Measurements from ENCODE around the gene NAIF1.
"Not testable (repeated sequence)": the region's sequence is repeated elsewhere in the genome, so short reads cannot be mapped to it uniquely, and the experiment has no call there.

NAIF1 gene

DNA sequence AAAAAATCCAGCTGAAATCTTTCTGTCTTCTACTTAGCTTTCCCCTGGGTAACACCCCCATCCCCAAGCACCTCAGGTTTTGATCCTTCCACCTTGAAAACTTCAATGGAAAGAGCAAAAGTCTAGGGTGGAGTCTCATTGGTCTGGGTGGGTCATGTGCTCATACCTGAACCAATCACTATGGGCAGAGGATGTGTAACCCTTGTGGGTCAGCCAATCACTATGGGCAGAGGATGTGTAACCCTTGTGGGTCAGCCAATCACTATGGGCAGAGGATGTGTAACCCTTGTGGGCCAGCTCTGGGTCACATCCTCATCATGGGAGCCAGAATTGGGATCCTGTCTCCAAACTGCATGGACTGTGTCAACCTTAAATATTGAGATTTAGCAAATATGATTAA lies 18.5 kb downstream of the NAIF1 start:
- Histone ChIP-seq H3K4me1 (peaks cover 13% of the 10 kb centered on the region), H3K36me3 (no peaks in the 10 kb centered on the region), H3K27me3 (no peaks in the 10 kb centered on the region), H3K9me3 (no peaks in the 10 kb centered on the region), H3K4me3 (ENCODE audit: low read depth, low read length) (no peak overlapping the region)
- DNase-seq: no peak
- no peak for TF ChIP-seq CTCF (IDR thresholded peaks at IDR 0.05; ENCODE audit: low read depth, low read length)

GRCh38 chr9:128047231-128047630 lies 19.9 kb downstream of the NAIF1 start:
- Histone ChIP-seq H3K4me1 (peaks cover 17% of the 10 kb centered on the region), H3K9me3 (no peaks in the 10 kb centered on the region), H3K4me3 (ENCODE audit: low read depth, low read length) (no peak overlapping the region), H3K36me3 (no peaks in the 10 kb centered on the region), H3K27me3 (no peaks in the 10 kb centered on the region)
- no peak for DNase-seq
- TF ChIP-seq CTCF (IDR thresholded peaks at IDR 0.05; ENCODE audit: low read depth, low read length): no peak

DNA sequence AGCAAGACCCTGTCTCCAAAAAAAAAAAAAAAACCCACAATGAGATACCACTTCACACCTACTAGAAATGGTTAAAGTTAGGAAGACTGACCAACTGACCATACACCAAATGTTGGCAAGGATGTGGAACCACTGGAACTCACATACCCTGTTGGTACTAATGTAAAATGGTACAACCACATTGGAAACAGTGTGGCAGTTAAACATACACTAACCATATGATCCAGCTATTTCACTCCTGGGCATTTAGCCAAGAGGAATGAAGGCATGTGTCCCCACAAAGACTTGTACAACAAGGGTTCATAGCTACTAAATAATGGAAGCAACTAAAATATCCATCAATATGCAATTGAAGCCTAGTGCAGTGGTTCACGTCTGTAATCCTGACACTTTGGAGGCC lies 21.3 kb downstream of the NAIF1 start:
- H3K4me1 ChIP-seq: peaks cover 17% of the 10 kb centered on the region
- no peaks in the 10 kb centered on the region for H3K36me3 ChIP-seq
- TF ChIP-seq CTCF (IDR thresholded peaks at IDR 0.05; ENCODE audit: low read depth, low read length): no peak
- no peaks in the 10 kb centered on the region for H3K27me3 ChIP-seq
- no peaks in the 10 kb centered on the region for H3K9me3 ChIP-seq
- DNase-seq: no peak
- H3K4me3 ChIP-seq (ENCODE audit: low read depth, low read length): no peak overlapping the region

DNA sequence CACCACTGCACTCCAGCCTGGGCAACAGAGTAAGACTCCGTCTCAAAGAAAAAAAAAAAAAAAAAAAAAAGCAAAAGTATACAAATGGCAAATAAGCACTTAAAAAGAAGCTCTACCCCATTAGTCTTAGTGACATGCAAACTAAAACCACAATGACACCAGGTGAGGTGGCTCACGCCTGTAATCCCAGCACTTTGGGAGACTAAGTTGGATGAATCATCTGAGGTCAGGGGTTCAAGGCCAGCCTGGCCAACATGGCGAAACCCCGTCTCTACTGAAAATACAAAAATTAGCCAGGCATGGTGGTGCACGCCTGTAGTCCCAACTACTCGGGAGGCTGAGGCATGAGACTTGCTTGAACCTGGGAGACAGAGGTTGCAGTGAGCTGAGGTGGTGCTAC lies 21.7 kb downstream of the NAIF1 start:
- H3K27me3 ChIP-seq; H3K9me3 ChIP-seq; H3K36me3 ChIP-seq; H3K4me3 ChIP-seq (ENCODE audit: low read depth, low read length); DNase-seq: not testable (repeated sequence)
- peaks cover 17% of the 10 kb centered on the region for H3K4me1 ChIP-seq

DNA sequence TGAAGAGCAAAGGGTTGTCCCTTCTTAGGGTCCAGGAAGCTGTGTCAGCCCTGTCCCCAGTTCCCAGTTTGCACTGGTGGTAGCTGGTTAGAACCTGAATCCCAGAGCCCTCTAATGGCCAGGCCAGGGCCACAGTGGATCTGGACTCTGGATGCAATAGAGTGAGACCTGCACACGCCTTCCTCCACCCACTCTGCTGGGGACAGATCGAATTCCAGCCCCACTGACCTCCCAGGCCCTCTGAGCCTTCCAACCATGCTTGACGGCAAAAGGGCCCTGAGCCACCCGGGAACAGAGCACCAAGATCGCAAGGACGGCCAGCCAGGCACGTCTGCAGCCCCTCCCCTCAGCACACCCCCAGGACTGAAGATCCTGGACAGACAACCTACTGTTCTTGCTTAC lies 23.7 kb downstream of the NAIF1 start:
- Histone ChIP-seq H3K27me3 (no peaks in the 10 kb centered on the region), H3K4me1 (peaks cover 17% of the 10 kb centered on the region), H3K36me3 (no peaks in the 10 kb centered on the region), H3K4me3 (ENCODE audit: low read depth, low read length) (no peak overlapping the region), H3K9me3 (no peaks in the 10 kb centered on the region)
- TF ChIP-seq CTCF (IDR thresholded peaks at IDR 0.05; ENCODE audit: low read depth, low read length): no peak
- peak; percentile 41 for DNase-seq

DNA sequence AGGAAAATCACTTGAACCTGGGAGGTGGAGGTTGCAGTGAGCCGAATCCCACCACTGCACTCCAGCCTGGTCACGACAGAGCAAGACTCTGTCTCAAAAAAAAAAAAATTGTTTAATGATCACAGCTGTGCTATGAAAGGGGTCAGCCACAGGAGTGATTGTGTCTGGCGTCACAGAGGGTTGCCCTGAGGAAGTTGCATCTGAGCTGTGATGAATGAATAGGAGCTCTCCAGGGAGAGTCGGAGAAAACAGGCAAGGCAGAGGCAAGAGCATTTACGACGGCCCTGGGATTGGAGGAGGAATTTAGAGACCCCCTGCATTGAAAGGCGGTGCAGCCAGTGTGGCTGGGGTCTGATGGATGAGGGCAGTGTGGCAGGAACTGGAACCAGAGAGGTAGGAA lies 25.1 kb downstream of the NAIF1 start:
- Histone ChIP-seq H3K9me3 (no peaks in the 10 kb centered on the region), H3K4me3 (ENCODE audit: low read depth, low read length) (no peak overlapping the region), H3K27me3 (no peaks in the 10 kb centered on the region), H3K36me3 (no peaks in the 10 kb centered on the region), H3K4me1 (peaks cover 16% of the 10 kb centered on the region)
- no peak for TF ChIP-seq CTCF (IDR thresholded peaks at IDR 0.05; ENCODE audit: low read depth, low read length)
- no peak for DNase-seq

- not testable (repeated sequence) for H3K36me3 ChIP-seq; DNase-seq; H3K9me3 ChIP-seq; H3K4me1 ChIP-seq; H3K4me3 ChIP-seq (ENCODE audit: low read depth, low read length); H3K27me3 ChIP-seq
Observed at GRCh38 chr9:128040783-128041182, 26.3 kb downstream of the NAIF1 start.

DNA sequence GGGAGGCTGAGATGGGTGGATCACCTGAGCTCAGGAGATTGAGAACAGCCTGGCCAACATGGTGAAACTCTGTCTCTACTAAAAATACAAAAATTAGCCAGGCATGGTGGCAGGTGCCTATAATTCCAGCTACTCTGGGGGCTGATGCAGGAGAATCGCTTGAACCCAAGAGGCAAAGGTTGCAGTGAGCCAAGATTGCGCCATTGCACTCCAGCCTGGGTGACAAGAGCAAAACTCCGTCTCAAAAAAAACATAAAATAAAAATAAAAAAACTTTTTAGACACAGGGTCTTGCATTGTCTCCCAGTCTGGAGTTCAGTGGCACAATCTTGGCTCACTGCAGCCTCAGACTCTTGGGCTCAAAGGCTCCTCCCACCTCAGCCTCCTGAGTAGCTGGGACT lies 30.6 kb downstream of the NAIF1 start:
- DNase-seq; H3K4me3 ChIP-seq (ENCODE audit: low read depth, low read length); H3K27me3 ChIP-seq; H3K36me3 ChIP-seq; H3K4me1 ChIP-seq; H3K9me3 ChIP-seq: not testable (repeated sequence)

Measured in BE2C (cell line).